Central memory CD4-positive, alpha-beta T cell (primary cell): ENCODE data around the gene WNT7B.

Source experiments
- DNase-seq: peaks from one replicate; pipeline ENCODE4 v3.0.0; 2022

The WNT7B gene

DNA sequence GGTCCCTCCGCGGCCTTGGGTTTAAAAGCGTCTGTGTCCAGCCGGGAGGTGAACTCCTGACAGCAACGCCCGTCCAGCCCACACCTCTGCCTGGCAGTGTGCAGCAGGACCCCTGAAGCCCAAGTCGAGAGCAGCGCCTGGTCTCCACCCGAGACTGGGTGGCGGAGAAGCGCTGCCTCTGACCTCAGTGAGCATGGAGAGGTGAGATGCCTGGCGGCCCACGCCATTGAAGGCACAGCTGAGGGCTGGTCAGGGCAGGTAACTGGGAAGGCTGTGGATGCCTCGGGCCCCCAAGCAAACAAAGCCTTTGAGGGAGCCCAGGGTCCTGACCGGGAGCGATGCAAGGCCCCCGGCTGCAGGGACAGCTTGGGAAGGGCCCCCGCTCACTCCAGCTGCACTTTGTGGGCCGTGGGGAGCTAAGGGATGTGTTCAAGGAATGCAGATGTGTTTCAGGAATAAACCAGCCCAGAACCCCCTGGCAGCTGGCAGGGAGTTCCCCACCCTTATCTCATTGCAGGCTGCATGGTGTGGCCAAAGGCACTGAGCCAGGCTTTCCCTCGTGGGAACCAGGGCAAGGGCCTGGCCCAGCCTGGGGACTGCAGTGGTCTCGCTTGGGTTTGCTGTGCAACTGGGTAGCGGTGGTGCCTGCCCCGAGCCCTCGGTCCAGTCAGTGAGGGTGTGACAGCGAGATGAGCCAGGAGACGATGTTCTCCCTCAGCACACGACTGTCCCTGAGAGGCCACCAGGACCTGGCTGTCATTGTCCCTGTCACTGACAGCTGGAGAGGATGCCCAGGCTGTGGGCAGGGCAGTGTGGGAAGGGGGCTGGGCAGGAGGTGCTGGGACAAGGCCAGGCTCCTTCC lies 92.5 kb downstream of the WNT7B start:
- no peak for DNase-seq

DNA sequence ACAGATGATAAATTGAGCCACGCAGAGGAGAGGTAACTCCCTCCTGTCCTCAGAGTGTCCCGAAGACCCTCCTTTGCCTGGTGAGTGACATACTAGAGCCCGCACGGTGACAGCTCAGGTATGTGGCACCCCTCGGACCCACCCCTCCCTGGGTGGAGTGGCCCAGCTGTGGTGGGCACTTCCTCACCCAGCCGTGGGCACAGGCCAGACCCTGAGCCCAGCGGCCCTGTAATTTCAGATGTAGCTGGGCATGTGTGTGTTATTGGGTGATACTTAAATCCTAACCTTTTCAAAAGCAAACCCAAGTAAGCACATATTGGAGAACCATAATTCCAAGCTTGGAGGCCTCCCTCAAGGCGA lies 93.2 kb downstream of the WNT7B start:
- no peak for DNase-seq

DNA sequence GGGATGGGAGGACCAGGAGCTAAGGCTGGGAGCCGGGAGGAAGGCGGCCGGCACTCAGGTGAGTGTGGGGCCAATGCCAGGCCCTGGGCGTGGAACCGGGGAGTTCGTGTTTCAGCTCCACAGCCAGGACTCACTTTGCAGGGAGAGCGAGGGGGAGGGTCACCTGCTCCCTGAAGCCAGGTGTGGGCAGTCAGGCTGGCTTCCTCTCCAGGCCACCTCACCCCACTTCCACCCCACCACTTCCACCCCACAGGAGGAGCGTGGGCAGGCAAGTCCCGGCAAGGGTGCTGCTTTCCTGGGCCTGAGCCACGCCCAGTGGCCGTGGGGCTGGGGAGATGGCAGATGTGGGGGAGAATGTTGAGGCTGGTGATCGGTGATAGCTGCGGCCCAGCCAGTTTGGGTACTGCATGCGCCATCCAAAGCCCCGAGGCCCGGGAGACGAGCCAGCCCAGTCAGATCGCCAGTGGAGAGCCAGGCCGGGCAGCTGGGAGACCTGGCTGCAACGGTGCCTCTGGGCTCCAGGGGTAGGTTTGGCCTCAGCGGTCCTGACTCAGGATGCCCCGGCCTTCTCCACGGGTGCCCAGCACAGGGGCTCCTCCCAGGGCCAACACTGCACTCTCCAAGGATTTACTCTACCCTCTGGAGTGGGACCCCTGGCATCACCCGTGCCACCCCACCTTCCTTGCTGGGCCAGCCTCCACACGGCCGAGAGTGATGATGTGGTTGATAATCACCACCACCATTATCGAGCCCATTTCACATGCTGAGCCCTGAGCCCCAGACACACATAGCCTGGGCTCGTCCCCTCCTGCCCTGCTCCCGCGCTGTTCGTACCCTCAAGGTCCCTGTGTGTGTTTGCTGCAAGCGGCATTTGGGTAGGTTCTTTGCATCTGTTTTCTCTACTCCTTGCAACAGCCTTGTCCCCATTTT lies 93.8 kb downstream of the WNT7B start:
- DNase-seq = no peak

DNA sequence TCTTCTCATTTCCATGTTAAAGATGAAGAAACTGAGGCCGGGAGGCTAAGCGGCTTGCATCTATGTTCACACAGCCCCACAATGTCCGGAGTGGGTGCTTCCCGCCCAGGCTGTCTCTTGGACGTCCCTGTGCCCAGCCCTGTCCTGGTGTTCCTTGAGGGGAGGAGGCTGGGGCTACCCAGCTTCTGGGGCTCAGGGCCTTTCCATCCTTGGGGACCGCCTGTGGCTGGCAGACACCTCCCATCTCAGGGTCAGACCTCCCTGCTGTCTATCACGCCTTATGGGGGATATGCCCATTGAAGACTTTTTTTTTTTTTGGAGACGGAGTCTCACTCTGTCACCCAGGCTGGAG lies 95.5 kb downstream of the WNT7B start:
- DNase-seq = no peak

DNA sequence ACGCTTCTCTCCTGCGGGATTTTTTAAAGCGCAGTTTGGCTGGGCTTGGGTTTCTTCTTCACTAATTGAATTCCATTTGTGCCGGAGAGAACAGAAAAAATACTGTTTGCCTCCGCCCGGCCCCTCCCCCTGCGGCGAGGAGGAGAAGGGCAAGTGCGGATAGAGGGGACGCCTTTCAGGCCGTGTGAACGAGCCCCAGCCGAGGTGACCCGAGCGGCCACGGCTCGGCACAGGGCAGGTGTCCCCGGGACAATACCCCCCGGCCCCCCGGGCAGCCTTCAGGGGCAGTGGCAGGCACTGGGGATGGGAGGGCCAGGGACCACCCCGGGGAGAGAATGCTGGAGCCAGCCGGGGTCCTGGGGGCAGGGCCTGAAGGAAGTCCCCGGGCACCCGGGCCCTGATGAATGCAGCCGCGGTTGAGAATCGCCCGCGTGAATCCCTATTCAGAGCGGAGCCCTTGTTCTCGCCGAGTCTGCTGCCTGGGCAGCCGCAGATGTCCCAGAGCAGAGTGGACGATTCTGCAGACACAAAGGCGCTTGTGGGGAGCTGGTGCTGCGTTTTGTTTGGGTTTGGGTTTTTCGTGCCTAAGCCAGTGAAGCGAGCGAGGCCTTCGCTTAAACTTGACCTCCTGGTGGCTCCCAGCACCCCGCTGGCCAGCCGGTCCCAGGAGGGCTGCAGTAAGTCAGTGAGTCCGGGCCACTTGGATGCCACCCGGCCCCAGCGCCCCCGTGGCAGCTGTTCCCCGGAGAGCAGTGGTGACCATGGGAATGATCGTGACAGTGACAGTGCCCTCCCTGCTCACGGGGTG lies 96.0 kb downstream of the WNT7B start:
- no peak for DNase-seq

DNA sequence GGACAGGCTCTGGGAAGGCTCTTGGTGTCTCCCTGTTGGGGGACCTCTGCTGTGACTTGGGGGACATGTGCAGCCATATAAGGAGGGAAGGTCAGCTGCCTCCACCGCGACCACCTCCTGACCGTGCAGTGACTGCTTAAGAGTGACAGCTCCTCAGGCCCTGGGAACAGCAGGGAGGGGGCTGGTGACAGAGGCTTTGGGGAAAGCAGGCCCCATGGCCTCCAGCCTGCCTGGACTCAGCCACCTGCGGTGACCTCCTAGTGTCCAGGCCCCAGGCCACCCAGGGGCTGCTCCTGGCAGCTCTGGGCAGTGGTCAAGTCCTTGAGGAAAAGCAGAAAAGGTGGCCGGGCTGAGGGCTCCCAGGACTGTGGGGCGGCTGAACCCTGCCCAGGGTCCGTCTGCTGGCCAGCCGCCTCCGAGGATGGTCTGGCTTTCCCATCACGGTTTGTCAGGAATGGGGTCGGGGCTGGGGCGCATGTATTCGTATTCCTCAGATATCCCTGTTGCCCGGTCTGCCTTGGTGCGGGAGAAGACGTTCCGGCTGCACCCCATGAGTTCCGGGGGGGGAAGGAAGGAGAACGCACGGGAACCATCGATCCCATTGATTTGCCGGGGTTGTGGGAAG lies 96.8 kb downstream of the WNT7B start:
- DNase-seq = no peak

DNA sequence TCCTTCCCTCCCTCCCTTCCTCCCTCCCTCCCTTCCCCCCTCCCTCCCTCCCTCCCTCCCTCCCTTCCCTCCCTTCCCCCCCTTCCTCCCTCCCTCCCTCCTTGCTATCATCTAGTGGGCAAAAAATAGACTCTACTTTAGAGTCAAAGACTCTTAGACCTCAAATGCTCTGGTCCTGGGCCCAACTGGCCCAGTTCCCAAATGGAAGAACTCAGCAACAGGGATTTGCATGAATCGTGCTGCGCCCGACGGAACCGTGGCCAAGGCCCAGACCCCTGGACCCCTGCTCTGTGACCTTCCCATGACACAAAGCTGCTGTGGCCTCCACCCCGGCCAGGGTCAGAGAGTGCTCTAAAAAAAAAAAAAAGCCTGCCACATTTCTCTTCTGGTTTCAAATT lies 97.4 kb downstream of the WNT7B start:
- DNase-seq = no peak

DNA sequence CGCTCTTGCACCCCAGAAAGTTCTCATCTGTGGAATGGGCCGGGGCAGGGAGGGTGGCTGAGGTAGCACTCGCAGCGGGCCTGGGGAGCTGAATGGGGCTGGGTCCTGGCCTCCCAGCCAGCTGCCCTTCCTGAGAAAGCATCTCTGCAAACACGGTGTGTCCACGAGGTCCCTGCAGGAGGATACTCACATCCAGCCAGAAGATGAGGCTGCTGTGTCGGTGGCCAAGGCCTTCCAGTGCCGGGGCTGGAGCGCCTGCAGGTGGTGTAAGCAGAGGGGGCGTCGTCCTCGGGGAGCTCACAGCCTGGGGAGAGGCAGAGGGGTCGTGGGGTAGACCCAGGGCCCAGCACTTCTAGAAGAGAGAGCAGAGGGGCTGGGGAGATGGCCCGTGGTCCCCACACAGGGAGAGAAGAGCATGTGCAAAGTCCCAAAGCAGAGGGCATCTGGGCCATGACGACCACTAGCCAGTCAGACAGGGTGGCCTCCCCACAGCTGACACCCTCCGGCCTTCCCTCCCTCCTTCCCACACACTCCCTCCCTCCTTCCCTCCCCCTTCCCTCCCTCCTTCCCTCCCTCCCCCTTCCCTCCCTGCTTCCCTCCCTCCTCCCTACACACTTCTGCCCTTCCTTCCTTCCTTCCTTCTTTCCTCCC lies 97.9 kb downstream of the WNT7B start:
- no peak for DNase-seq

DNA sequence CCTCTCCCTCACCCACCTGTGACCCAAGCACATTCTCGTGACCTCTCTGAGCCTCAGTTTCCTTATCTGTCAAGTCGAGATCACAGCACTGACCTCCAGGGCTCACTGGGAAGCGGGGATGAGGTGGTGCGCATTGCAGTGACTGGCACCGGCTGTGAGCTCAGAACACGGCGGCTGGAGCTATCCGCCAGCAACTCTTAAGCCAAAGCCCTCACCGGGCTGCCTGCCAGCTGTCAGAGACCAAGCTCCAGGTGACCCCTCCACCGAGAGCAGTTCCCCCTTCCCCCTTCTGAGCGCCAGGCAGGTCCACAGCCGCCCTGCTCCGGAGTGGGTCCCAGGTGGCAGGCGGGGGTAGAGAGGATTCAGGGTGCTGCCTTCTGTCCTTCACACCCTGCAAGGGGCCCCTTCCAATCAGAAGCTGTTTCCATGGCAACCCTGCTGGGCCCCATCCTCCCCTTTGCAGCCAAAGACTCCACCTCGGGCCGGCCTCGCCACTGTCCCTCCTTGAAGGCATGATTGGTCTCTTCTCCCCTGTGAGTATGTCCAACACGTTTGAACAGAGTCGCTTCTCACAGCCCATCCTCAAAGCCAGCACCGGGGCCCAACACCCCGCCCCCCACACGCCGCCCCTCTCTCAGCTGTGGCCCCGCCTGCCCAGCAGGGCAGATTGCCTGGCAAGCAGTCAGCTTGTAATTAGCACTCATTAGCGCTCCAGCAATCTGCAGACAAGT lies 98.7 kb downstream of the WNT7B start:
- DNase-seq = no peak

DNA sequence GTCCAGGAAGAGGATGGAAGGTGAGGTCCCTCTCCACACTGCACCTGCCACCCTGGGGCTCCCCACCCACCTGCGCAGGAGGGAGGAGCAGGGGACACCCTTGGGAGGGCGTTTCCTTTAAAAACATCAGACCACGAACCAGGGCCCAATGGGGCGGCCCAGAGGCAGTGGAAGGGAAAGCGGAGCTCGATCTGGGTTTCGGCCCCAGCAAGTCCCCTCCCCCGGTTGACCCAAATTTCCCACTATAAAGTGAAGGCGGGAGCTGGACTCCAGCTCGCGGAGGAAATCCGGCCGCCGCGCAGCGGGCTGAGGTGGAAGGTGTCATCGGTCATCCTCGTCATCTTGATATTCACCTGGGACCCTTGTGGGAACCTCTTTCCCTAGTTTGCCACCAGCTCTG lies 99.3 kb downstream of the WNT7B start:
- no peak for DNase-seq

DNA sequence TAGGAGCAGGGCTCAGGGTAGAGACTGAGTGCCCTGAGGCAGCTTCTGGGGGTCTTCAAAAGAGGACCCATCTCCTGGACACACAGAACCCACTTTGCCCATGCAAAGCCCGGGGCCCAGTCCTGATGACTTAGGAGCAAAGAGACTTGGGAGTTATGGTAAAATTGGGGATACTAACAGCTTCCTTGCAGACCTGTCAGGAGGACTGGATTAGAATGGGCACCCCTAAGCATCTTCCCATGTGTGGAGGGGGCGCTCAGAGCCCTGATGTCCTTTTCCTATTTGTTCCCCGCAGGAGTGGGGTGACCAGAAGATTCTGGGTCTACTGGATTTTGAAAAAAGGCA lies 100.0 kb downstream of the WNT7B start:
- no peak for DNase-seq

DNA sequence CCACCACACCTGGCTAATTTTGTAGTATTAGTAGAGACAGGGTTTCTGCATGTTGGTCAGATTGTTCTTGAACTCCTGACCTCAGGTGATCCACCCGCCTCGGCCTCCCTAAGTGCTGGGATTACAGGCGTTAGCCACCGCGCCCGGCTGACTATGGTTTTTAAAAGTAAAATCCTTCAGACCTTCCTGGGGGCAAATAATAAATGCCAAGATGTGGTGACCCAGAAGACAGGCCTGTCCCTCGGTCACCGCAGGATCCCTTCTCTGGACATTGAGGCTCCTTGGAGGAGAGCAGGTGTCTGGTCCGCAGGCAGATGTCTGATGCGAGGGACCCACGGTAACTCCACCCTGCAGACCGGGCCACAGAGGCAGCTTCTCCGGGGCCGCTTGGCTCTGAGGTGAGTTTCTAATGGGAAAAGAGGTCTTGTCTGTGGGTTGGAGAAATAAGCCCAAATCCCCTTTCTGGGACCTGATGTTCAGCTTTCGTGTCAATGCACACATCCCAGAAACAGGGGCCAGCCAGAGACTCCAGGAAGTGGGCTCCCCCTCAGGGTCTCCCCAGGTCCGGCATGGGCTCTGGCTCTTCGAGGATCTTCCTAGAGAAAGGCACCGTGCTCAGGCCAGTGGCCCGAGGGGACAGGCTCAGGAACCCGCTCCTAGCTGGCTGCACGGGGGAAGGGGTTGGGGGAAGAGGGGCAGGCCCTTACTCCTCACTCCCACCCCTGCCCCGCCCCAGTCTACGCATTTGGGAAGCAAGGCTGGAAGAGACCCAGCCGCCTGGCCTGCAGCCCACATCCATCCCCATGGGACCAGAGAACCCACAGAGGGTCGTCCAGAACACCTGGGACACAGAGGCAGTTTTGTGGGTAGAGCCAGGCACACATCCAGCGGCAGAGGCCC lies 100.6 kb downstream of the WNT7B start:
- no peak for DNase-seq

DNA sequence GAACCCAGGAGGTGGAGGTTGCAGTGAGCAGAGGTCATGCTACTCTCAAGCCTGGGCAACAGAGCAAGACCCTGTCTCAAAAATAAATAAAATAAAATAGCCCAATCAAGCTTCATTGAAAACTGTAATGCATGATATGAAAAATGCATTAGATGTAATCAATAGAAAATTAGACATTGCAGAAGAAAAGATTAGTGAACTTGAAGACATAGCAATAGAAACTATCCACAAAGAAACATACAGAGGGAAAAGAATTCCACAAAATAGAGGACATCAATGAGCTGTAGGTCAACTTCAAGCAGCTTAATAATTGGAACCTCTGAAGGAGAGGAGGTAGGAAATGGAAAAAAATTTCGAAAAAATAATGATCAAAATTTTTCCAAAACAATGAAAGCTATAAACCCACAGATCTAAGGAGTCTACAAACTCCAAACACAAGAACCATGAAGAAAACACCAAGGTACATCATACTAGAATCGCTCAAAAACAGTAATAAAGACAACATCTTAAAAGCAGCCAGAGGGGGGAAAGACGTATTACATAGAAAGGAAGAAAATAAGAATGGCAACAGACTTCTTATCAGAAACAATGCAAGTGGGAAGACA lies 104.2 kb downstream of the WNT7B start:
- no peak for DNase-seq

DNA sequence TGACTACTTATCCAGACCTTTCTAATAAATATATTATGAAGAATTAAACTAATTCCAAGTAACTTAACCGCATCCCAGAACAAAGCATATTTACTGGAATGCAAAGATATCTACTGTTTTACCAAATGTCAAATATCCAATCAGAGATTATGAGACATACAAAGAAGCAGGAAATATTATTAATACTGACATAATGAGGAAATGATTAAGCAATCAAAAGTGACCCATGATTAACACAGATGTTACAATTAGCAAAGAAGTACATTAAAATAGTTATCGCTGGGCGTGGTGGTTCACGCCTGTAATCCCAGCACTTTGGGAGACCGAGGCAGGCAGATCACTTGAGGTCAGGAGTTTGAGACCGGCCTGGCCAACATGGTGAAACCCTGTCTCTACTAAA lies 105.2 kb downstream of the WNT7B start:
- DNase-seq = no peak
